Measurements from ENCODE around the gene PHLPP1.

The PHLPP1 gene

DNA sequence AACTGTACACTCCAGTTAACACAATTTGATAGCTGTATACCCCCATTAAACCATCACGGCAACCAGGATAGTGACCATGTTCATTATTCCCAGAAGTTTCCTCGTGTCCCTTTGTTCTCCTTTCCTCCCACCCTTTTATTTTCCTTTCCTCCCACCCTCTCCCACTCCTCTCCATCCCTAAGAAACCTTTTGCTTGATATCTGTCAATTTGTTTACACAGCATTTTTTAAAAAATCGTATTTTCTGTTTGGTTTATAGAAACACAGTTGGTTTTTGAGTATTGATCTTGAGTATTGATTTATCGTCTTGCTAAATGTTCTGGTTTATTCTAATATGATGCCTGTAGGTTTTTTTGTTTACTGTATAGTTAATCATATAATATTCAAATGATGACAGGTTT, 119.4 kb downstream of the PHLPP1 start:
- in situ Hi-C loops (cut with HindIII; ENCODE audit: low sequenced_read_pairs) = no loop called here

GRCh38 chr18:62837011-62837410, 121.7 kb downstream of the PHLPP1 start:
- in situ Hi-C loops (cut with HindIII; ENCODE audit: low sequenced_read_pairs) = no loop called here
- TF ChIP-seq, protein P1, sequence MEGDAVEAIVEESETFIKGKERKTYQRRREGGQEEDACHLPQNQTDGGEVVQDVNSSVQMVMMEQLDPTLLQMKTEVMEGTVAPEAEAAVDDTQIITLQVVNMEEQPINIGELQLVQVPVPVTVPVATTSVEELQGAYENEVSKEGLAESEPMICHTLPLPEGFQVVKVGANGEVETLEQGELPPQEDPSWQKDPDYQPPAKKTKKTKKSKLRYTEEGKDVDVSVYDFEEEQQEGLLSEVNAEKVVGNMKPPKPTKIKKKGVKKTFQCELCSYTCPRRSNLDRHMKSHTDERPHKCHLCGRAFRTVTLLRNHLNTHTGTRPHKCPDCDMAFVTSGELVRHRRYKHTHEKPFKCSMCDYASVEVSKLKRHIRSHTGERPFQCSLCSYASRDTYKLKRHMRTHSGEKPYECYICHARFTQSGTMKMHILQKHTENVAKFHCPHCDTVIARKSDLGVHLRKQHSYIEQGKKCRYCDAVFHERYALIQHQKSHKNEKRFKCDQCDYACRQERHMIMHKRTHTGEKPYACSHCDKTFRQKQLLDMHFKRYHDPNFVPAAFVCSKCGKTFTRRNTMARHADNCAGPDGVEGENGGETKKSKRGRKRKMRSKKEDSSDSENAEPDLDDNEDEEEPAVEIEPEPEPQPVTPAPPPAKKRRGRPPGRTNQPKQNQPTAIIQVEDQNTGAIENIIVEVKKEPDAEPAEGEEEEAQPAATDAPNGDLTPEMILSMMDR (IDR thresholded peaks at IDR 0.05; ENCODE audit: low read depth, low read length, missing control alignments) = no peak

More for the DNA sequence above, 119.4 kb downstream of the PHLPP1 start:
- DNase-seq (ENCODE audit: low read depth) = no peak
- TF ChIP-seq, protein P1 (IDR thresholded peaks at IDR 0.05; ENCODE audit: low read depth, low read length, missing control alignments) = no peak
- no peak overlapping the region for H3K4me3 ChIP-seq (ENCODE audit: low read depth, low read length)

GRCh38 chr18:62838475-62839098, 123.2 kb downstream of the PHLPP1 start:
- no peak for DNase-seq (ENCODE audit: low read depth)
- TF ChIP-seq, protein P1 (IDR thresholded peaks at IDR 0.05; ENCODE audit: low read depth, low read length, missing control alignments) = no peak
- no peak overlapping the region for H3K4me3 ChIP-seq (ENCODE audit: low read depth, low read length)
- in situ Hi-C loops (cut with HindIII; ENCODE audit: low sequenced_read_pairs) = no loop called here

More at GRCh38 chr18:62837011-62837410, 121.7 kb downstream of the PHLPP1 start:
- H3K4me3 ChIP-seq (ENCODE audit: low read depth, low read length) = no peak overlapping the region
- no peak for DNase-seq (ENCODE audit: low read depth)

DNA sequence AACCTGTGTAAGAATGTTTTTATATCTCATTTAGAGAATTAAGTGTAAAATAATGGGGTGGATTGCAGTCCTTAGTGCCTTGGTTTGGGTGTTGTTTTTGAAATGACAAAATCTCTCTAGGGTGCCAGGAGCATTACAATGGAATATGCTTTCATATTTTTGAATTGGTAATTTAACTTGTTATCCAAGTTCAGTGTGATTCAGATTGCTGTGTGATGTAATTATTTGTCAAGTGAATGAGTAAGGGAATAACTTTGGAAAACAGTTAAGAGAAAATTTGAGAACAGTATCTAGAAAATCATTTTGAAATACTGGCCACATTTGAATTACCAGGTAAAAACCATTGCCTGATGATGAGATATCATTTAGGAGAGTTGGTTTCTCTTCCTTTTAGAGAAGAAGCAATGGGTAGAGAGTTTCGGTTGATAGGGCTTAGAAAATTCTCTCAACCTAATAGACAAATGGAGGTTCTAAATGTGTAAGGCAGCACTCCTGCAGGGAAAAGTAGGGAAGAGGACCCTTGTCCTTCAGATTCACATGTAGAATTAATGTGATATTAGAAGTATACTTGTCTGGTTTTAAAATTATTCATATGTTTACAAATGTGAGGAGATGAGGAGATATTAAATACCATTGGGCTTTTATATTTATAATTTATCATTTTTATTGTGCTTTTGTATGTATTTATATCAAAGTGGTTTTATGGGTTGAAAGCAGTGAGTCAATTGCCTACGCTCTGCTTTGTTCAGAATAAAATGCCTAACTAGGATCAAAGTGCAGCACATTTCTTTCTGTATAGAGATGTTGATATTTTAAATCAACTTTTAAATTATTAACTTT, 124.8 kb downstream of the PHLPP1 start:
- in situ Hi-C loops (cut with HindIII; ENCODE audit: low sequenced_read_pairs) = no loop called here
- TF ChIP-seq, protein P1 (IDR thresholded peaks at IDR 0.05; ENCODE audit: low read depth, low read length, missing control alignments) = no peak
- H3K4me3 ChIP-seq (ENCODE audit: low read depth, low read length) = no peak overlapping the region
- no peak for DNase-seq (ENCODE audit: low read depth)

DNA sequence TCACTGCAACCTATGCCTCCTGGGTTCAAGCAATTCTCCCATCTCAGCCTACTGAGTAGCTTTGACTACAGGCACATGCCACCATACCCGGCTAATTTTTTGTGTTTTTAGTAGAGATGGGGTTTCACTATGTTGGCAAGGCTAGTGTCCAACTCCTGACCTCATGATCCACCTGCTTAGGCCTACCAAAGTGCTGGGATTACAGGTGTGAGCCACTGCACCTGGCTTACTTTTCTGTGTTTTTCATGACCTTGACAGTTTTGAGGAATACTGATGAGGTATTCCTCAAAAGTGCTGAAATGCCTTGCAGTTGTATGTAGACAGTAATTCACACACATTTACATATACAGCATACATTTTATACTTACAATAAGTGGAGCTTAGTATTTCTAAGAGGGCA, 126.1 kb downstream of the PHLPP1 start:
- TF ChIP-seq, protein P1 (IDR thresholded peaks at IDR 0.05; ENCODE audit: low read depth, low read length, missing control alignments) = no peak
- DNase-seq (ENCODE audit: low read depth) = no peak
- in situ Hi-C loops (cut with HindIII; ENCODE audit: low sequenced_read_pairs) = no loop called here
- H3K4me3 ChIP-seq (ENCODE audit: low read depth, low read length) = no peak overlapping the region

DNA sequence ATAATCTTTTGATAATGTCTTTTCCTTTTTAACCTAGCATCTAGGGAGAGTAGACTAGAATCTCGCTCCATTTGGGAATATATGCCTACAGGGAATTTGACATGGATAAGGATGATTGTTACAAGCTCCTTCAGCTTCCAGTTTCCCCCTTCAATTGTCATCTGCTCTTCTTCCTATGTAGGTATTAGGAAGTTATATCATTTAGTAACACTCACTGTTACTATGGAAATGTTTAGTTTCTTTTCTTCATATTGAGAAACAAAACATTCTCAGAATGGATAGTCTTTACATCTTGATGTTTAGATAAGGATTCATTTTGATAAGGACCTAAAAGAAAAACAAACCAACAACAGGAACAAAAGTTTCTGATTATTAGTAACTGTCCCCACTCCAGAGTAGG, 127.6 kb downstream of the PHLPP1 start:
- in situ Hi-C loops (cut with HindIII; ENCODE audit: low sequenced_read_pairs) = no loop called here
- H3K4me3 ChIP-seq (ENCODE audit: low read depth, low read length) = no peak overlapping the region
- DNase-seq (ENCODE audit: low read depth) = no peak
- TF ChIP-seq, protein P1 (IDR thresholded peaks at IDR 0.05; ENCODE audit: low read depth, low read length, missing control alignments) = no peak

All from astrocyte of the cerebellum (primary cell).